ENCODE results near the gene ATP2C2.

DNA sequence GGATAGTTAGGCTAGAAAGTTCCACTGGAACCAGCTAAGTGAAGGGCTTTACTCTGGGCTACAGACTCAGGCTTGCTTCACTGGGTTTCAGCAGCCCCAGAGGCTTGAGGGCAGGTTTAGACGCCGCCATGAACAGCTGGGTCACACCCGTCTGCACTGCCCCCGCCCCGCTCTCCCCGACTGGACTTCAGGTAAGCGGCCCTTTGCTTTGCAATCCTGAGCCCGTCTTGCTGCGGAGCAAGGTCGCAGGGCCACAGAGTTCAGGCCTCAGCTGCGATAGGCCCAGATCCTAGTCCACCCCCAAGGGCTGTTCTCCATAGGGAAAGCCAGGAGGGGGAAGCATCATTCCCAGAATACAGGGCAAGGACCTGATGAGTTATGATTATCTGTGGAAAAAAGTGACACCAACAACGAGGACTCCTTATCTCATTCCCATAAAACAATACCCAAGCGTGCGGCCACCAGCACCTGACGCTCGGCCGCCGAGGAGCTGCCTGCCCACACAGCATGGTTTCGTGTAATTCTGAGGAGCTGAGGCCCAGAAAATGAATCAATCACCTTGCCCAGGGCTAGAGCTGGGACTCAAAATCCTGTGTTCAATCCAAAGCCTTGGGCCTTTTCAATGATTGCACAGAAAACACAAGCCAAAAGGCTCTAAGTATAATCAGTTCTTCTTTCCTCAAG is 115.7 kb downstream of the ATP2C2 start:
- TF ChIP-seq, protein P1, sequence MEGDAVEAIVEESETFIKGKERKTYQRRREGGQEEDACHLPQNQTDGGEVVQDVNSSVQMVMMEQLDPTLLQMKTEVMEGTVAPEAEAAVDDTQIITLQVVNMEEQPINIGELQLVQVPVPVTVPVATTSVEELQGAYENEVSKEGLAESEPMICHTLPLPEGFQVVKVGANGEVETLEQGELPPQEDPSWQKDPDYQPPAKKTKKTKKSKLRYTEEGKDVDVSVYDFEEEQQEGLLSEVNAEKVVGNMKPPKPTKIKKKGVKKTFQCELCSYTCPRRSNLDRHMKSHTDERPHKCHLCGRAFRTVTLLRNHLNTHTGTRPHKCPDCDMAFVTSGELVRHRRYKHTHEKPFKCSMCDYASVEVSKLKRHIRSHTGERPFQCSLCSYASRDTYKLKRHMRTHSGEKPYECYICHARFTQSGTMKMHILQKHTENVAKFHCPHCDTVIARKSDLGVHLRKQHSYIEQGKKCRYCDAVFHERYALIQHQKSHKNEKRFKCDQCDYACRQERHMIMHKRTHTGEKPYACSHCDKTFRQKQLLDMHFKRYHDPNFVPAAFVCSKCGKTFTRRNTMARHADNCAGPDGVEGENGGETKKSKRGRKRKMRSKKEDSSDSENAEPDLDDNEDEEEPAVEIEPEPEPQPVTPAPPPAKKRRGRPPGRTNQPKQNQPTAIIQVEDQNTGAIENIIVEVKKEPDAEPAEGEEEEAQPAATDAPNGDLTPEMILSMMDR (IDR thresholded peaks at IDR 0.05): no peak
- TF ChIP-seq POLR2A (IDR thresholded peaks at IDR 0.05): no peak
- no peak for TF ChIP-seq POLR2AphosphoS5 (IDR thresholded peaks at IDR 0.05)
